Body of pancreas (tissue), 4 donors: ENCODE results near the gene WSCD1. TPM values are rescaled to one million over a fixed set of nuclear protein-coding genes. Genes with fewer than 3 reads are reported as not detected.

Source experiments
- ATAC-seq: fragments of 150-250 bp; one replicate; pipeline ENCODE4 v1.9.1; 2016
- DNase-seq, 4 donors: peaks; one replicate each; pipeline ENCODE4 v3.0.0-alpha.2; 2019
- H3K27ac ChIP-seq, 4 donors: fragments of 200-600 bp; sonication (generic); 1 replicate in 3 of 4; 2 replicates in 1 of 4; pipeline versions ENCODE4 v1.5.1 to v1.6.1; 2016 to 2019; ENCODE audit warnings: mild to moderate bottlenecking in 1 of 4, mixed read lengths in 1 of 4, moderate library complexity in 1 of 4
- H3K27me3 ChIP-seq, 2 donors: fragments of 200-600 bp; sonication (generic); one replicate each; pipeline ENCODE4 v1.6.0; 2016; ENCODE audit warnings: mild to moderate bottlenecking in 1 of 2
- H3K36me3 ChIP-seq, 2 donors: fragments of 200-600 bp; sonication (generic); replicated peaks in 1 of 2; 2 replicates each; pipeline ENCODE4 v1.5.1; 2016; ENCODE audit warnings: low read depth in 2 of 2; ENCODE audit not compliant: insufficient read depth in 1 of 2
- H3K4me1 ChIP-seq: fragments of 200-600 bp; sonication (generic); one replicate; pipeline ENCODE4 v1.6.0; 2016
- H3K4me3 ChIP-seq, 2 donors: fragments of 200-600 bp; sonication (generic); 1 replicate in 1 of 2; 2 replicates in 1 of 2; pipeline ENCODE4 v1.5.1; 2016 to 2019
- H3K9me3 ChIP-seq, 3 donors: fragments of 200-600 bp; sonication (generic); 1 replicate in 2 of 3; 2 replicates in 1 of 3; pipeline ENCODE4 v1.5.1; 2016
- CTCF ChIP-seq, 7 experiments: fragments of 450-650 bp in 4 of 7; fragments of 200-600 bp in 3 of 7; sonication (generic) in 3 of 7; IDR thresholded peaks; one replicate each; pipeline ENCODE4 v1.5.1; 2016 to 2019; ENCODE audit warnings: antibody characterized with exemption in 7 of 7
- POLR2A ChIP-seq, 3 donors: fragments of 450-650 bp; IDR thresholded peaks; one replicate each; pipeline ENCODE4 v1.6.1; 2016; ENCODE audit warnings: antibody characterized with exemption in 3 of 3, mild to moderate bottlenecking in 2 of 3
- WGBS, 2 donors: methylation state at CpG; one replicate each; pipeline ENCODE4 v1.1.5; 2017; 5-methylcytosine and 5-hydroxymethylcytosine counted together
- intact Hi-C: fragments of 100-400 bp; cut with DNase I; formaldehyde crosslinking; loops from one replicate; pipeline ENCODE4 v1.15.1; 2023
- total RNA-seq, 2 donors: library from RNA; depleted of rRNA; stranded (reverse); fragments of >200 nt; gene quantifications; one replicate each; pipeline ENCODE4 v1.1.0, GENCODE V29; 2016

WSCD1 gene
- total RNA-seq, 2 donors from 2014 or later: 1.8 to 3.0 TPM

- DNase-seq (no peak), ATAC-seq (no peak)
- 65 to 82% methylated on average over 7 to 11 of the region's 11 CpGs for WGBS, 2 donors
- H3K36me3 ChIP-seq: no peaks in the 10 kb centered on the region
- TF ChIP-seq CTCF (IDR thresholded peaks at IDR 0.05): no peak
- TF ChIP-seq POLR2A (IDR thresholded peaks at IDR 0.05): no peak
- no peaks in the 10 kb centered on the region for H3K4me1 ChIP-seq
- no peaks in the 10 kb centered on the region for H3K27me3 ChIP-seq
- H3K9me3 ChIP-seq: no peaks in the 10 kb centered on the region
- no peak overlapping the region for H3K27ac ChIP-seq
- intact Hi-C loops: no loop called here
- no peak overlapping the region for H3K4me3 ChIP-seq
Observed at GRCh38 chr17:6137716-6138502, 67.7 kb downstream of the WSCD1 start.

GRCh38 chr17:6138761-6139446 lies 68.7 kb downstream of the WSCD1 start:
- H3K9me3 ChIP-seq: no peaks in the 10 kb centered on the region
- H3K27ac ChIP-seq: no peak overlapping the region
- H3K27me3 ChIP-seq: no peaks in the 10 kb centered on the region
- 73% methylated on average over 3 of the region's 3 CpGs for WGBS, 2 donors
- no peak for ATAC-seq
- no peak overlapping the region for H3K4me3 ChIP-seq
- no peaks in the 10 kb centered on the region for H3K36me3 ChIP-seq
- no peaks in the 10 kb centered on the region for H3K4me1 ChIP-seq
- DNase-seq: no peak
- intact Hi-C loops: no loop called here
- TF ChIP-seq POLR2A (IDR thresholded peaks at IDR 0.05): no peak
- no peak for TF ChIP-seq CTCF (IDR thresholded peaks at IDR 0.05)

- Histone ChIP-seq H3K4me3 (no peak overlapping the region), H3K27ac (no peak overlapping the region), H3K27me3 (no peaks in the 10 kb centered on the region), H3K9me3 (no peaks in the 10 kb centered on the region), H3K36me3 (no peaks in the 10 kb centered on the region), H3K4me1 (no peaks in the 10 kb centered on the region)
- DNase-seq (no peak), ATAC-seq (no peak)
- intact Hi-C loops: no loop called here
- TF ChIP-seq POLR2A (IDR thresholded peaks at IDR 0.05) (no peak), CTCF (IDR thresholded peaks at IDR 0.05) (no peak)
- WGBS, 2 donors: 73 to 75% methylated on average over 8 of the region's 8 CpGs
Observed at GRCh38 chr17:6139447-6139832, 69.3 kb downstream of the WSCD1 start.

- intact Hi-C loops: no loop called here
- Histone ChIP-seq H3K4me1 (no peaks in the 10 kb centered on the region), H3K27ac (no peak overlapping the region), H3K4me3 (no peak overlapping the region), H3K36me3 (no peaks in the 10 kb centered on the region), H3K27me3 (no peaks in the 10 kb centered on the region), H3K9me3 (no peaks in the 10 kb centered on the region)
- ATAC-seq (no peak), DNase-seq (no peak)
- WGBS, 2 donors: 41 to 51% methylated on average over 2 of the region's 2 CpGs
- no peak for TF ChIP-seq CTCF (IDR thresholded peaks at IDR 0.05)
- no peak for TF ChIP-seq POLR2A (IDR thresholded peaks at IDR 0.05)
Observed at GRCh38 chr17:6140188-6140587, 70.0 kb downstream of the WSCD1 start.
